ENCODE data around the gene FOXN3.

Gene FOXN3

DNA sequence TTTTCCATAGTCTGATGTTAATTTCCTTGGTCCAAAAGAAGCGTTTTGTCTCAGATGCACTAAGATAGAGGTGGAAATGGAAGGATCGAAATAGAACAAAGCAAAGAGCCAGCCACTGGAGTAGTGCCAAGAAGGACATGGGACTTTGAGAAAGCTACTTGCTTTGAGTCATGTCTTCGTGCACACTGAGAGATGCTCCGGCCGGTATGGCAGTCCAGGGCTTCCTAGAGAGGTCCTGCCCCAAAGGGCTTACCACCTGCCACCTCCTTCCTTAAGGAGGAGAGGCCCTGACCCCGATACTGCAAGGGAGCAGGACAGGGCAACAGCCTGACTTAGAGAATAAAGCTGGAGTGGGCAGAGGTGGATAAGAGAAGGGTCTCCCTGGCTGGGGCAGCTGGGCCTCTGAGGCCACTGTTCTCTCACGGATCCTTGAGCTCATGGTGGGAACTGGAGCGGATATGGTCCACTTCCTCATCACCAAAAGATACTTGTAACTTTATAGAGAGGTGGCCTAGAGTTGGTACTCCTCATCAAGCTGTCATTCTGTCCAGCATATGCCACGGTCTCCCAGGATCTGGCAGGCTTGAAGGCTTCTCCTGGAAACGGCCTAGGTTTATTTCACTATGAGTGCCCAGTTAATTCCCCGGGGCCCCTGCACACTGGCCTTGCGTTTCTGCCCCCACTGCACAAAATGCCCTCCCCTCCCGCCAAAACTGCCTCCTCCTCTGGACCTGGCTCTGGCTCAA, 57.4 kb downstream of the FOXN3 start:
- no peak for DNase-seq

DNA sequence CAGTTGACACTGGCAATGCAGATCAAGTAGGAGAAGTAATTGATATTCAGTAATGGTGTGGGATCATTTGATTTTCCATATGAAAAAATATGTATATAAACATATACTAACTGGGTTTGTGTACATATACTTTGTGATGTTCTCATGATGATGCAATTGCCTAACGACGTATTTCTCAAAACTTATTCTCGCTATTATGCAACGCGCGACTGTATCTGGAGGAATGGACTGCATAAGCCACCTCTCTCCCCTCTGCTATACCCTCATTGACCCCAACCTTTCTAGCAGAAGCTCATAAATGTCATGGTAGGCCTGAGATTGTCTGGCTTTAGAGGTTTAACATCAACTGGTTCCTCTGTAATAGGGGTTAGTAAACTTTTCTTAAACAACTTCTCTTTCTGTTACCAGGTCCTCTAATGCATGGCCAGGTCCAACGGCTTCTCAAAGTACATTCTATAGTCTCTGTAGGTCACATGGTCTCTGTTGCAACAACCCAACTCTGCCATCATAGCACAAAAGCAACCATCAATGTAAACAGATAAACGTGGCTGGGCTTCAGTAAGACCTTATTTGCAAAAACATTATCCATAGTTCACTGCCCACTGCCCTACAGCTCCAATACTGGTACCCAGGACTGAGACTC, 59.3 kb downstream of the FOXN3 start:
- no peak for DNase-seq

DNA sequence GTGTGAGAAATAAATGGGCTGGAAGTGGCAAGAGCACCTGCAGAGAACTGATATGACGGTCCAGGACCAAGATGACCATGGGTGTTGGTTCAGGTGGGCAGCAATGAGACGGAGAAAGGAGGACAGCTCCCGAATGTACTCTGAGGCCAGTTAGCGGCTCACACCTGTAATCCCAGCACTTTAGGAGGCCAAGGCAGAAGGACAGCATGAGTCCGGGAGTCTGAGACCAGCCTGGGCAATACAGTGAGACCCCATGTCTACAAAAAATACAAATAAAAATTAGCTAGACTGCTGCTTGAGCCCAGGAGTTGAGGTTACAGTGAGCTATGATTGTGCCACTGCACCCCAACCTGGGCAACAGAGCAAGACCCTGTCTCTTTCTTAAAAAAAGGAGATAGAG, 60.1 kb downstream of the FOXN3 start:
- DNase-seq = no peak

DNA sequence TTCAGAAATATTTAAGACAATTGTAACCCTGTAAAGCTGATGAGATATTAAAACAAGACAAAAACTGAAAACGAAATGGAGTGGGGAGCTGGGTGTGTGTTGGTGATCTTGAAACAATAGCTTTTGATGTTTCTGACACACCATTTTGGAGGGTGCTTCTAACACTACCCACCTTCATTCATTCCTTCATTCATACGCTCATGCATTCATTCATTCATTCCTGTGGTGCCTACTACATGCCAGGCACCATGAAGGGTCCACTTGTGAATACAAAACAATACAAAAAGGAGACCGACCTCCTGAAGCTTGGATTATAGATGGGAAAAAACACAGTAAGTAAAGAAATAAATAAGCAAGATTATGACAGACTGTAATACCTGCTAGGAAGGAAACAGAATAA, 60.5 kb downstream of the FOXN3 start:
- DNase-seq = no peak

DNA sequence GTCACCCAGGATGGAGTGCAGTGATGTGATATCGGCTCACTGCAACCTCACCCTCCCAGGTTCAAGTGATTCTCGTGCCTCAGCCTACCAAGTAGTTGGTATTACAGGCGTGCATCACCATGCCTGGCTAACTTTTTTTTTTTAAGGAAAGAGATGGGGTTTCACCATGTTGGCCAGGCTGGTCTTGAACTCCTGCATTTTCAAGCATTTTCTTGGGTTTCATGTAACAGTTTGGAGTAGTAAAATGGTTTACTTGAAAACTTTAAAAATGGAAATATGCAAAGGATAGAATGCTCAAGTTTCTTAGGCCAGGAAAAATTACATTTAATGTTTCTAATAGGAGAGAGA, 63.3 kb downstream of the FOXN3 start:
- no peak for DNase-seq

DNA sequence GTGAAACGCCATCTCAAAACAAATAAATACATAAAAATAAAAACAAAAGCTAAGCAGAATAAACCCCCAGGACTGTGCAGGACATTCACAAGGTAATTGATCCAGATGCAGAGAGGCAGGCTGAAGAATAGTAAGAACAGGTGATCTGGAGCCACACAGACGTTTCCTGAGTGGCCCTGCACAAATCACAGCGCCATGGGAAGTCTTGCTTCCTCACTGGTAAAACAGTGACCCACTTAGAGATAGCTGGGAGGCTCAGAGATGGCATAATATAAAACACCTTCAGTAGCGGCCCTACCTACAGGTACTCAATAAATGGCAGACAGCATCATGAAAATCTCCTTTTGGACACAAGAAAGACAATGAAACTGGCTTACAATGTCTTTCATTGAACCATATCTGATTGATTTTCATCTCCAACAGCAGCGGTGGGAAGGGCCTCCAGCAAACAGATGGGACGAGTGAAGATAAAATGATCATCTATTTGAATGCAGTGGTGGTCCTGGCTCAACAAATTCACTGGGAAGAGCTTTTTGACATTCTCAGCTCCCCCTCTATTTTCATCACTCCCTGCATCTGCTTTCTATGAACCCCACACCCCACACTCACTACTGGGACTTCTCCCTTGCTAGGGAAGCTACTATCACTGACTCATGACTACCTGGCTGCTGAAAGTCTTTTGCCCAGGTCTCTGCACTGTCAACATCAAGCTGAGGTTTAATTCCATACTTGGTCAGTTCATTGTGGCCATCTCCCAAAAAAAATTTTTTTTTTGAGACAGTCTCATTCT, 63.9 kb downstream of the FOXN3 start:
- DNase-seq = no peak

DNA sequence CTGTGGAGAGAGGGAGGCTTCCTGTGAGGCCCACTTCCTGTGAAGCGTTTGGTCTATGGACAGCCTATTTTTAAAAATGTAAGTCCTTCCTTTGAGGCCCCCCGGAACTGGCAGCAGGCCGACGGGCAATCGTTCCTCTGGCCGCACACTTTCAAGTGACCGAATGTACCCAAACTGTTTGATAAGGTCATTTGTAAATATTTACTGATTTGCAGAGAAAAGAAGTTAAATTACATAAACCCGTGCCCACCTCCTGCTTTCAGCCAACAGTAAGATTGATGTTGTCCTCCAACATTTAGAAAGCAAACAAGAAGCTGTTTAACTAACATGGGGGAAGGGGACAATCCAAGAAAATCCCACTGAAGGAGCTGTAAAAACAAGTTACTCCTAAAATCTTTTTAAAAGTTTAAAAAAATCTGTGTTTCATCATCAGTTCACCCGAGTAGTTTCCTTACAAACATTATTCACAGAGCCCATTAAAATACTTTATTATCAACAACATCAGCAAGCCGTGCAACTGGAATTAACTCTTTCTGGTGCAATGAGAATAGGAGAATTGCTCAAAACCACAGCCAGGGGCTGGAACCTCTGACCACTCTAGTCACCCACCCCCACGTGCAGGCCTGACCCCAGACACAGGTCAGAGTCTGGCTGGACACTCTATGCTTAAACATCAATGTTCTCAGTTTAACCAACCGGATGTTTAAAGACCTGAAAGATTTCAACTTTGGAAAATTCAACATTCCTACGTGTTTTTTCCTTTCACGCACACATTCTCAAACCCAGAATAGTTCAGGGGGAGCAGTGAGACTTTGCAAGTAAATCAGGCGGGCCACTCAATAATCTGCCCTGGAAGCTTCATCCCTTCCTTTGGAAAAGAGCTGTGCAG, 65.3 kb downstream of the FOXN3 start:
- DNase-seq = peak; percentile 64

DNA sequence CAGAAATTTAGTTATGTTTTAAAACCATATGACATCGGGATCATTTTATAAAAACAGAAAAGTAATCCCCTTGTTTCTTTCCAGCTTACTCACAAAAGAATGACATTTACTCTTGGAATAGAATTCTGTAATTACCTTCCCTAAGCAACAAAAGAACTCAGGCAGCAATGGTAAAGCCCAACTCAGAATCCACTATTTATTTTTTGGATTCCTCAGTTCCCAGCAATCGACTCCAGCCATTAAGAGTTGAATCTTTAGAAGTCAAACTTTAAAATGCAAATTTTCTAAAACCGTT, 65.9 kb downstream of the FOXN3 start:
- DNase-seq = no peak

DNA sequence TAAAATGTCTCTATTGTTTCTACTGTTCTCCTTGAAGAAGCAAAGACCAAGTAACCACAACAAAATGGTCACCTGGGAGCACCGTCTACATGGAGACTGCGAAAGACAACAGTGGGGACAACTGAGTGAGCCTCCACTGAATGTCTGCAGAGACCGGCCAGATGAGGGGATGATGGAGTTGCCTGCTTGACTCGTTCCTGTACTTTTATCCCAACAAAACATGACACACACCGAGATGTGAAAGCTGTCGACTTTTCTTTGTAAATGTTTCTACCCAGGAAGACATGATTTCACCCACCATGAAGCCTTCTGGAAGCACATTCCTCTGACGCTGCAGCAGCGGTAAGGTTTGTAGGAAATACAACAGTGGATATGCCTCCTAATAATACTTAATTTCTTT, 66.9 kb downstream of the FOXN3 start:
- DNase-seq = no peak

DNA sequence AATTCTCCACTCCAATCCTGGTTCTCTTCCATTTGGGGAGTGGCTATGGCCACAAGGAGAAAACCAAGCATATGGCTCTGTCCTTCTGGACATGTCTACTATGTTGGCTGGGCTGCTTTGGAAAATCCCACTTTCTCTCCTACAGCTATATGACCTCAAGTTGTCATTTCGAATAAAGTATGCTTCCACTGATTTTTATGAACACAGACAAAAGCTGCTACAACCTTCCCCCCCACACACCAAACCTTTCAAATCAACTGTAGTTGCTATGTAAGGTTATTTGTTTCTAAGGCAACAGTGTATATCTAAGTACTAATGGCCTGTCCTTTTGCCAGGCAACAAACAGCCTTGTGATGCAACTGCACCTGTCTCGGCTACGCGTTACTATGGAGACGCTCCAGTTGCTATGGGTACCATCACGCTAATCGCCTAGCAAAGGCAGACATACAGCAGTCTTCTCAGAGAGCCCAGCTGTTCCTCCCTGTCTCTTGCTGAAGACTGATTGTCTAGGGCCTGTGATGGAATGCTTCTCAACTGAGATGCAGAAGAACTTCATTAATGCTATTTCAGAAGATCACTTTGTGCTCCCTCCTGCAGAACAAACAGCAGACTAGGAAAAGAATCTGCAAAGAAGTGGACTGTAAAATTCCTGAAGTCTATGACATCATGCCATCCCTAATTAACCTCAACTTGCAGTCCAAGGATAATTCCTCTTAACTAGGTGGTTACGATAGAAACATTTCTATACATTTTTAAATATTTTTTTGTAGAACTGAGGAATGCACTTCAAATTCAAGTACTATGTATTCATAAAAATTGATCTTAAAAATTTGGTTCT, 67.6 kb downstream of the FOXN3 start:
- DNase-seq = no peak

DNA sequence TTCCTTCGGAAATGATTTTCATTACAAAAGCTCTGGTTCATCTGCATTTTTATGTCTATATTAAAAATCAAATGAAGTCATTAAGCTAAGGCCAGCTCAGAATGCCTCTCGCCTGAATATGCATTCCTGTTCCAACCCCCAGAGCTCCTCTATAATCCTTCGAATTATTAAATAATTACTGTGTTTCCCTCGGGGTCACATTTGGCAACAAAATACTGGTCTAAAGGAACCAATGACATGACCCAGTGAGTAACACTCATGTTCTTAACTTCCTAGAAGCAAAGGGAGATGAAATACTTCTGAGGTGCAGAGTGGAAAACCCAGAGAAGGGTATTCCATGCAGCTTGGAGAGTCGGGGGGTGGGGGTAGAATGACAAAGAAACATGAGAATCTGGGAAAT, 68.3 kb downstream of the FOXN3 start:
- no peak for DNase-seq

DNA sequence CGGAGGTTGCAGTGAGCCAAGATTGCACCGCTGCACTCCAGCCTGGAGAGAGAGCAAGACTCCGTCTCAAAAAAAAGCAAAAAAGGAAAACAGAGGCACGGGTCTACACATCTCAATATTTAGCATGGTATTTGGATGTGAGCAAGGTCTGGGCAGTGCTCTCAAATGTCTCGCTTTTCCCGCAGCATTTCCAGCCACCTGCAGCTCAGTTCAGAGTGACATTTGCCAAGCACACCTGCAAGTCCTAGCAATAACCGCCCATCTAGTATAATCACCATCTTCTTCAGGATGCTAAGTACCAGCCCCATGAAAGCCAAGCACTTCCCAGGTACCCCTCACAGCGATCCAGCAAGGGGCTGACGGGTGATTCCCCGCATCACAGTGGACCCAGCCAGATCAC, 69.1 kb downstream of the FOXN3 start:
- DNase-seq = no peak

DNA sequence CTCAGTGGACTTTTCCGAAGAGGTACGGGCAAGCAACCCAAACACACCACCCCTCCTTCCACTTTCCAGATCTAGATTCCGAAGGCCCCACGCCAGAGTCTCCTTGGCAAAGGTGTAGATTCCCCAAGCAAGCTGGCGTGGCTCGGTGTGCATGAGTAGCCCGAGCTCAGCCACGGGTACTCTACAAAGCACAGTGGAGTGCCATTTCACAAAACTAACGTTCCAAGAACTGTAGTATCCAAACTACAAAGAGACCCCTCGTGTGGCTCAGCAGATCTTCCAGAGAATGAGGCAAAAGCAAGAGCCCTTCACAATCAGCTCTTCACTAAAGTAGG, 72.1 kb downstream of the FOXN3 start:
- DNase-seq = no peak

DNA sequence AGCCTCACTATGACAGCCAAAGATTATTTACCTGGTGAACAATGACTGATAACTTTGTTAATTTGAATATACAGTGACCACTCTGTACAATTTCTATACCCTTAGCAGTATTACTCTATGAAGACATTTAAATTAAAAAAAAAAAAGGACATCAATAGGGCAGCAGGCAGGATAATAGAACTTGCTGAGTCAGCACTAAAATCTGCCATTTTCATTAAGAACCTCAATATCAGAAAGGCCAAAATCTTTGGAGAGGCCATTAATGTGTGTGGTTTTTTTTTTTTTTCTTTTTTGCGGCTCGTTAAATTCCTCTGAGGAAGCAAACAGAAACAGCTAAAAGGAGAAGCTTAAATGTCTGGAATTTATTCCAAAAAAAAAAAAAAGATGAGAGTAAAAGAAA, 73.7 kb downstream of the FOXN3 start:
- DNase-seq = no peak

DNA sequence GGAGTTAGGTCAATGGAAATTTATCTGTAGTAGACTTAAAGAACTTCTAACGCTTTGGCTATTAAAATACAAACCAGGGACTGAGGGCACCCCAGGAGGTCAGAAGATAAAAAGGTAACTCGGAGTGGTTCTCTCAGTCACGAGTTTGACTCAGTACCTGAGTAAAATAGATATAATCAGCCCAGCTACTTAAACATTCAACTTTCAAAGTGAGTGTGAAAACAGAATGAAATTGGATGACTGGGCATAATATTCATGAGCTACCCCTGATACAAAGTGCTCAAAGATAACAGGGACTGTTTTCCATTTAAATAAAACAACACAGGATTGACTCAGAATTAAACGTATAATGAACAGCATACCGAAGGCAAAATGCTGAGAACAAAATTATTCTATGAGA, 75.0 kb downstream of the FOXN3 start:
- DNase-seq = no peak

DNA sequence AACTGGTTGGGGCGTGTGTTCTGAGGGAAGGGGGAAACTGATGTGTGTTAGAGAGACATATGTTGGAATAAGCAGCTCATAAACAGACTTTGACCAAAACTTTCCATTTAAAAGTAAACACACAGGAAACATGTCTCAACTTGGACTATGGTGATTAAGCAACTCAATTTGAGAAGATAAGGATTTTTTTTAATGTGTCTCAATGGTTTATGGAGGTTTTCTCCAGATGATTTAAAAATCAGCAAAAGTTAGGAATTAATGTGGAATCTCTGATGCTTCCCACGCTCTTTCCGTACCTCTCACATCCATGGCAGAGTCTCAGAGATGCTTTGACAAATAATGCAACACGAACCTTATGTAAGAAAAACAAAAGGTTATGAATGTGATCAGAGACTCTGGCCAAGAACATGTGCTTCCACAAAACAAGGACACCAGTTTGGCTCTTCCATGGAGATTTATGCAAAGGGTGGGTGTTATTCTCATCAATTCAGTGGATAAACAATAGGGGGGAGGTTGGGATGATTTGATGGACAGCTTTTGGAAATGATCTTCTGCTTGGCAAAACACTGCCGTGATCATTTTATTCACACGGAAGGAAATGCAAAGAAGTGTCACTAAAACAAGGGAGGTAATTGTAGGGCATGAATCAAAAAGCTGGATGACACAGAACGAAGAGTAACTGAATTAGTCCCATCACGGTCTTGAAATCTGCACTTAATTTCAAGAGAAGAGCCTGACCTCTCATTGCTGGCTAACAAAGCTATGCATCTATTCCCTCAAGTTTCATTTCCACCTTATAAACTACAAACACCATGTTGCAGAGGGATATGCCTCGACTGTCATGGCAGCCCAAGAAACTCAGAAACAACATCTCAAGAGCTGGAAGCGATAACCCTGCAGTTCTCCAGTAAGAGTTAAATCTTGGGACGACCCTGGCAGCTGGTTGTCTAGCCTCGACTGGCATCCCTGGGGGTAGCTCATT, 76.5 kb downstream of the FOXN3 start:
- DNase-seq = no peak

DNA sequence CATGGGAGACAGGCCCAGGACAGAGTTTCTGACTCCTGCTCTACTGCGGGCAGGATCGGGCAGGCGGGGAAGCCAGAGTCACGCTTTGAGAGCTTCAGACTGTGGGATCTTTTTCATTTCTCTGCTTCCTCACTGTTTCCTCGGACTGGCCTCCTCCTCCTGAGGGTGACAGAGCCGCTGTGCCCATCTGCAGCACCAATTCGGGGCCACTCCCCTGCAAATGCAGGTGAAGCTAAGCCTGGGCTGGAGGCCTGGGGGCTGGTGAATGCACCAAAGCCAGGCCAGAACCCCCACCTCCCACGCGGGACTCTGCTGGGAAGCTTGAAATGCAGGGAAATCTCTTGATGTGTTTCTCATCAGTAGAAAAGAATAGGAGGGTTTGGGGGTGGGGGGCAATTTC, 77.5 kb downstream of the FOXN3 start:
- no peak for DNase-seq

DNA sequence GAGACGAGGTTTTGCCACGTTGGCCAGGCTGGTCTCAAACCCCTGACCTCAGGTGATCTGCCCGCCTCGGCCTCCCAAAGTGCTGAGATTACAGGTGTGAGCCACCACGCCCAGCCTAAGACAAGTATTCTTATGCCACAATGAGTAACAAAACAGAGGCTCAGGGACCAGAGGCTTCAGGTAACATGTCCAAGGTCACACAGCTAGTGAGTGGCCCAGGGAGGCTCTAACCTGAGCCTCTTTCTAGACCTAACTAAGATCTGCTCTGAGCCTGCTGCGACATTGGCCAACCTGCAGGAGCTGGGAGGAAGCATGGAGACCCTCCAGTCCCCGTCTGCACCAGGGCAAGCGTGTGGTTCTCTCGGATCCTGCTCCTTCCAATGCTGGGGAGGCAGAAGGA, 77.9 kb downstream of the FOXN3 start:
- no peak for DNase-seq

DNA sequence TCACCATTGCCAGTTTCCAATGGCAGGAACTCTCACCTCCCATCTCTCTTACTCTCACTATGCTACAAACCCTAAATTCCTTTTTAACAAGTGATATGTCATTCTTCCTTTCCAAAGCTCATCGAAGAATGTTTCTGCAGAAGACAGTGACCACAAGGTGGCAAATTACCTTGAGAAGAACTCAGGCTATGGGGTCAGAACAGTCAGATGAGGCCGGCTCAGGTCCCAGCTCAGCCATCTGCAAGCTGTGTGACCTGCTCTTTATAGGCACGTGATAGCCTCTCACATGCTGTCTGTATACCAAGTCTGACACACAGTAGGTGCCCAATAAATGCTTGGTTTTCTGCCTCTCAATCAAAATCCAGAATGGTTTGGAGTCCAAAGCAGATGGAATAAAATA, 80.7 kb downstream of the FOXN3 start:
- no peak for DNase-seq

DNA sequence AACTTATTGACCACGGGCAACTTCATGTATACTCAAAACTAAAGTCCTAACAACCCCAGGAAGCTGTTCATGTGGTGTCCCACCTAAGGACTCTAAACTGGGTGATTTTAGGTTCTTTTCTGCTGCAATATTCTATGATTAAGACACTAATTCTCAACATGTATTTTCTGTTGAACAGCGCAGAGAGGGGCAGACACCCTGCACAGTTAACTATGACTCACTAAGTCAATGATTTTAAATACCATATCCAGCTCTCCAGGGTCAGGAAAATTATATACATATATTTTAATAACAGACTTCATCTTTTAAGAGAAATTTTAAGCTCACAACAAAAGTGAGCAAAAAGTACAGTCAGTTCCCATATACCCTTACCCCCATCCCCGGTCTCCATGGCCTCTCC, 85.0 kb downstream of the FOXN3 start:
- no peak for DNase-seq

DNA sequence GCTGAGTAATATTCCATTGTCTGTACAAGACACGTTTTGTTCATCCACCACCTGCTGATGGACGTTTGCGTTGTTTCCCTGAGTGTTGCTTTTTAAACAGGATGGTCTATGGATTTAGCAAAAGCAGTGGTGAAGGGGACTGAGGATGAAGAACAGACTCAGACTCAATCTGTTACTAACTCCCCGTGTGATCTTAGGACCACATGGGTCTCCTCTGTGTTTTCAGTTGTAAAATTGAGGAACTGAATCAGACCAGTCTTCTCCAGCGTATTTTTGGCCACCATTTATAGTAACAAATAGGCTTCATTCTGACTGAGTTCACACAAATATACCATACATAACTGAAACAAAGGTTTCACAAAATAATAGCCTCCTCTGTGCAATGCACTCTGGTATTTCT, 85.6 kb downstream of the FOXN3 start:
- no peak for DNase-seq

All from activated CD8-positive, alpha-beta memory T cell treated with anti-CD3 and anti-CD28 coated beads for 24 hours (primary cell).